ENCODE data around the gene ABCC11.

DNA sequence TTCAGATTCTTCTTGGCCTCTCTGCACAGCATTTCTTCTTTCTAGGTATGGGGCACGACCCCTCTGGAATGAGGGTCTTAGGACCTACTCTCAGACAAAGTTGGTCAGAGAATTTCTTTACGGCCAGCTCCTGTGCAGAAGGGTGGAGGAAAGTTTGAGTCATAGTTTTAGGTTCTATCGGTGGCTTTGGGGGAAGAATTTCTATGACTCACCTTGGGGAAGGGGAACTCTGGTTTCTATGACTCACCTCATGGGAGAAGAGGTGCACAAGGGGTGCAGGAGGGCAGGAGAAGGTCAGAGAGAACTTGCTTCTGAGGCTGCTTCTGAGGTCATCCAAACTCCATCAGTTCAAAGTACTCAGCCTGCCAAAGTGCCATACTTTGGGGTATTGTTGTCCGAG is 89.0 kb downstream of the ABCC11 start:
- TF ChIP-seq, protein P1, sequence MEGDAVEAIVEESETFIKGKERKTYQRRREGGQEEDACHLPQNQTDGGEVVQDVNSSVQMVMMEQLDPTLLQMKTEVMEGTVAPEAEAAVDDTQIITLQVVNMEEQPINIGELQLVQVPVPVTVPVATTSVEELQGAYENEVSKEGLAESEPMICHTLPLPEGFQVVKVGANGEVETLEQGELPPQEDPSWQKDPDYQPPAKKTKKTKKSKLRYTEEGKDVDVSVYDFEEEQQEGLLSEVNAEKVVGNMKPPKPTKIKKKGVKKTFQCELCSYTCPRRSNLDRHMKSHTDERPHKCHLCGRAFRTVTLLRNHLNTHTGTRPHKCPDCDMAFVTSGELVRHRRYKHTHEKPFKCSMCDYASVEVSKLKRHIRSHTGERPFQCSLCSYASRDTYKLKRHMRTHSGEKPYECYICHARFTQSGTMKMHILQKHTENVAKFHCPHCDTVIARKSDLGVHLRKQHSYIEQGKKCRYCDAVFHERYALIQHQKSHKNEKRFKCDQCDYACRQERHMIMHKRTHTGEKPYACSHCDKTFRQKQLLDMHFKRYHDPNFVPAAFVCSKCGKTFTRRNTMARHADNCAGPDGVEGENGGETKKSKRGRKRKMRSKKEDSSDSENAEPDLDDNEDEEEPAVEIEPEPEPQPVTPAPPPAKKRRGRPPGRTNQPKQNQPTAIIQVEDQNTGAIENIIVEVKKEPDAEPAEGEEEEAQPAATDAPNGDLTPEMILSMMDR (IDR thresholded peaks at IDR 0.05), result no peak
- TF ChIP-seq EZH2phosphoT487 (IDR thresholded peaks at IDR 0.05), result no peak

Measured in neural progenitor cell (in vitro differentiated cells).